AG04450 (cell line): ENCODE data around the gene APOBEC3C. TPM values are rescaled to one million over a fixed set of nuclear protein-coding genes. Genes with fewer than 3 reads are reported as not detected.

Experiments used
- CTCF ChIA-PET: fragments of 300-600, 350-600 bp; formaldehyde crosslinking; extraction: SDS; loops from one replicate; lab custom pipeline; 2022; ENCODE audit warnings: antibody characterized with exemption, inconsistent platforms; lab: Charles Lee
- POLR2A ChIA-PET: fragments of 350-600 bp; formaldehyde crosslinking; extraction: SDS; loops from one replicate; lab custom pipeline; 2021; ENCODE audit warnings: antibody characterized with exemption, inconsistent platforms; lab: Yijun Ruan, JAX
- DNase-seq: peaks from one replicate; pipeline ENCODE4 v3.0.0-alpha.2; 2011; ENCODE audit warnings: low read depth, low spot score
- H3K27ac ChIP-seq: one replicate; pipeline ENCODE4 v1.5.1; 2012; ENCODE audit warnings: low read depth, low read length, control low read depth
- H3K27me3 ChIP-seq: one replicate; pipeline ENCODE4 v1.6.0; 2012; ENCODE audit warnings: low read length; ENCODE audit not compliant: control insufficient read depth, insufficient read depth
- H3K4me3 ChIP-seq: 2 replicates; pipeline ENCODE4 v1.5.1; 2011; ENCODE audit warnings: mild to moderate bottlenecking, low read depth, low read length, control low read depth
- H3K9me3 ChIP-seq: 2 replicates; pipeline ENCODE4 v1.5.1; 2012; ENCODE audit warnings: low read length; ENCODE audit not compliant: control insufficient read depth, insufficient read depth
- polyA plus RNA-seq: library from polyadenylated mRNA; depleted of rRNA; stranded (reverse); fragments of >200 nt; gene quantifications from 2 replicates; pipeline ENCODE4 v1.2.3, GENCODE V29; 2011
- TF ChIP-seq, protein P1 (sequence below): IDR thresholded peaks from 2 replicates; pipeline ENCODE4 v1.5.1; 2011; ENCODE audit warnings: low read depth, low read length, control low read depth, inconsistent platforms

The APOBEC3C gene
- polyA plus RNA-seq, 1 experiment, result 35.5 TPM

DNA sequence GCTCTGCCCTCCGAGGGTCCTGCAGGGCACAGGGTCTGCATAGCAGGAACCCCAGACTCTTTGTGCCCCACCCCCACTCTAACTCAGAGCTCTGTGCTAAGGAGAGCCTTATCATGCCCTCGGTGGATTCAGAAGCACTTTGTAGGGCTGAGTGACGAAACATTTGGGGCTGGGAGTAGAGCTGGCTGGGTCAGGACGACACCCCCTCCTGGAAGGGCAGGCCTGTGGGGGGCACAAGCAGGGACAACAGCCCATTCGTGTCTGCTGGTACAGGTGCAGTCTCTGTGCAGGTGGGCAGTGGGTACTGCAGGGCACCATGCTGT, 47.7 kb upstream of the APOBEC3C start:
- ChIA-PET CTCF (no interaction called here), POLR2A (no interaction called here)
- DNase-seq, result no peak
- H3K27me3 ChIP-seq, result peaks cover 47% of the 10 kb centered on the region
- TF ChIP-seq, protein P1, sequence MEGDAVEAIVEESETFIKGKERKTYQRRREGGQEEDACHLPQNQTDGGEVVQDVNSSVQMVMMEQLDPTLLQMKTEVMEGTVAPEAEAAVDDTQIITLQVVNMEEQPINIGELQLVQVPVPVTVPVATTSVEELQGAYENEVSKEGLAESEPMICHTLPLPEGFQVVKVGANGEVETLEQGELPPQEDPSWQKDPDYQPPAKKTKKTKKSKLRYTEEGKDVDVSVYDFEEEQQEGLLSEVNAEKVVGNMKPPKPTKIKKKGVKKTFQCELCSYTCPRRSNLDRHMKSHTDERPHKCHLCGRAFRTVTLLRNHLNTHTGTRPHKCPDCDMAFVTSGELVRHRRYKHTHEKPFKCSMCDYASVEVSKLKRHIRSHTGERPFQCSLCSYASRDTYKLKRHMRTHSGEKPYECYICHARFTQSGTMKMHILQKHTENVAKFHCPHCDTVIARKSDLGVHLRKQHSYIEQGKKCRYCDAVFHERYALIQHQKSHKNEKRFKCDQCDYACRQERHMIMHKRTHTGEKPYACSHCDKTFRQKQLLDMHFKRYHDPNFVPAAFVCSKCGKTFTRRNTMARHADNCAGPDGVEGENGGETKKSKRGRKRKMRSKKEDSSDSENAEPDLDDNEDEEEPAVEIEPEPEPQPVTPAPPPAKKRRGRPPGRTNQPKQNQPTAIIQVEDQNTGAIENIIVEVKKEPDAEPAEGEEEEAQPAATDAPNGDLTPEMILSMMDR, result no peak
- H3K4me3 ChIP-seq, result no peak overlapping the region
- no peak overlapping the region for H3K27ac ChIP-seq
- H3K9me3 ChIP-seq, result no peaks in the 10 kb centered on the region; the same call in 1 of the 2 replicates

DNA sequence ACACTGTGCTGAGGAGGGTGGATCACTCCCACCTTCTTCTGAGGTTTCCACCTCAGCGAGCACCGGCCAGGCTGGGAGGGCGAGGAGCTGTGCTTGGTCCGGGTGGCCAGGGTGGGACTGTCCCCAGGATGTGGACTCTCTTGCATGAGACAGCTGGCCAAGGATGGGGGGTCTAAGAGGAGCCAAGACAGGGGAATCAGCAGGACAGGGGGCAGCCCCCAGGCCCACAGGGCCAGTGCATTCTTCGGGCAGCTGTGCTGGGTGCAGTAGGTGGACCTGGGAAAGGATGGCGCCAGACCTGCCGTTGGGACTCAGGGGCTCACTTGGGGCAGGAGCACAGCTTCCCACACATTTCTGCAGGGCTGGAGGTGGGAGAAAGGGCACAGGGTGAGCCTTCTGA, 47.1 kb upstream of the APOBEC3C start:
- POLR2A ChIA-PET, result no interaction called here
- Histone ChIP-seq H3K27ac (no peak overlapping the region), H3K4me3 (no peak overlapping the region), H3K27me3 (peaks cover 48% of the 10 kb centered on the region), H3K9me3 (no peaks in the 10 kb centered on the region; the same call in 1 of the 2 replicates)
- TF ChIP-seq, protein P1, result no peak
- CTCF ChIA-PET, result no interaction called here
- DNase-seq, result no peak

DNA sequence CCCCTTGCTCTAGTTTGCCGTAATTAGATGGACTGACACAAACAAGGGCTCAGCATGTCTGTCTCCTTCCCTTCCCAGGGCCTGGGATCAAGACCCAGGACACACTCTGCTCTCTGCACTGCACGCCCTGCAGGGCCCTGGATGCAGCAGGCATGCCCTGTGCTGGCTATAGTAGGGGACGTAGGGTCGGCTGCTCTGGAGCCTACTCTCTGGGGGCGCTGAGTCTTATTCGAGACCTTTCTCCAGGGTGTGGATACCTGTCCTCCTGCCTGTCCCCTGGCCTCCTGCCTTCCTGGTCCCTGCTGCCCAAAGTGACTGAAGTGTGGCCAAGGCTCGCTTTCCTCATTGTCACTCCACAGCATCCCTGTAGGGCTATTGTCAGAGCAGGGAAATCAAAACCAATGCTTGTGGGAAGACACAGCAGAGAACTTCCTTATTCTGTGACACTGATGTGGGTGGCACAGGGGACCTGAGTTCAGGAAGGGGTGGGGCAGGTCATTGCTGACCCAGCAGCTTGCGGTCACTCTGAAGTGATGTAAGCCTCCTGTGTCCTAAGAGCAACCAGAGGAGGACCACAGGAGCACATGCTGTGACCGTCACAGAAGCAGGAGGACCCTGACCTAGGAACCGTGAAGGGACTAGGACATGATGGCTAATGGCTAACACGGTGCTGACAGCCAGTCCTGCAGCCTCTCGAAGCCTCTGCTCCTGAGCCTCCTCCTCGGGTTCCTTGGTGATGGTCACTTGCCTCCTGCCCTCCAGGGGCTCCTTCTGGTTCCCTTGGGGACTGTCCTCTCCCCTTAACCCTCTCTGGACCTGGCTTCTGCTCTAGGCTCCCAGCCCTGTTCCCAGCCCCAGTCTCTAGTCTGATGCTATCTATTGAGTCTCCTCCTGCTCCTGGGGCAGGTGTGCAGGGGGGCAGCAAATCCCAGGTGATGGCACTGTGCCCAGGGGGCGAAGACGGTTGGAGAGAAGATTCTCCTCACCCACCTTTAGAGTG, 46.3 kb upstream of the APOBEC3C start:
- ChIA-PET POLR2A (no interaction called here), CTCF (no interaction called here)
- Histone ChIP-seq H3K4me3 (no peak overlapping the region), H3K9me3 (no peaks in the 10 kb centered on the region; the same call in 1 of the 2 replicates), H3K27me3 (peaks cover 50% of the 10 kb centered on the region), H3K27ac (no peak overlapping the region)
- TF ChIP-seq, protein P1, result no peak
- DNase-seq, result no peak

DNA sequence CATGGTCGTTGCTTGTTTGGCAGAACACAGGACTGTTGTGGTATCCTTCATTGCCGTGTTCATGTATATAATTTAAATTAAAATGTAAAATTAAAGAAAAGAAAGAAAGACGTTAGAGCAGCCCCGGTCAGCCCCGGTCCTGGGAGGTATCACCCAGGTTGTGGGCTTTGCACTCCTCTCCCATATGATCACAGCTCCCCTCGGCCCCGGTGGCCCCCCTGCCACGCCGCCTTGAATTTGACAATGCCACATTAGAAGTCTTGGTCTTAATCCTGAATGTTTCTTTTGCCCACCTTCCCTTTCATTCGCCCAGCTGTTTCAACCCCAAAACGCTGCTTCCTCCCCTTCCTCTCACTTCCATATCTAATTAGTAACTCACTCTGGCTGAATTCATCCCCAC, 45.3 kb upstream of the APOBEC3C start:
- CTCF ChIA-PET, result no interaction called here
- TF ChIP-seq, protein P1, result no peak
- no peaks in the 10 kb centered on the region; the same call in 1 of the 2 replicates for H3K9me3 ChIP-seq
- no peak overlapping the region for H3K27ac ChIP-seq
- POLR2A ChIA-PET, result no interaction called here
- peaks cover 50% of the 10 kb centered on the region for H3K27me3 ChIP-seq
- H3K4me3 ChIP-seq, result no peak overlapping the region
- no peak for DNase-seq

DNA sequence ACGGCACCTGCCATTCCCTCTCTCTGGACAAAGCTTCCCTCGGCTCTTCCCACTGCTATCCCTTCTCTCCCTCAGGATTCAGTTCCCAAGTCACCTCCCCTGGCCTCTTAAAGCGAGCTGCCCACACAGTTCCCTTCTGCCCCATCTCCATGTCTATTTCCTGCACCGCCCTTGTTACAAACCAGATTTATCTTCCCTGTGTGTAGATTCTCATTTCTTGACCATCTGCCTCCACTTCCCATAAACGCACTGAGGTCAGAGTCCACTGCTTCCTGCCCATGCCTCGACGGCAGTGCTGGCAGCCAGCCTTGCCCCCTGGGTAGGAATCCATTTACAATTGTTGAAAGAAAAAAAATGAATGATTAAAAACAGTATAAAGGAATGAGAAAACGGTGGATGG, 43.5 kb upstream of the APOBEC3C start:
- no peak for DNase-seq
- Histone ChIP-seq H3K4me3 (no peak overlapping the region), H3K27me3 (peaks cover 34% of the 10 kb centered on the region), H3K27ac (no peak overlapping the region), H3K9me3 (no peaks in the 10 kb centered on the region)
- CTCF ChIA-PET, result no interaction called here
- TF ChIP-seq, protein P1, result no peak
- POLR2A ChIA-PET, result no interaction called here
